DMS114 treated with DMSO at 0.1 percent for 48 hours (cell line): ENCODE data around the gene NOS1AP.

Experiments used
- DNase-seq: peaks from one replicate; lab custom pipeline; 2025; ENCODE audit not compliant: unreplicated experiment; lab: John Stamatoyannopoulos, UW

Gene NOS1AP

GRCh38 chr1:162285149-162285561 lies 215.7 kb downstream of the NOS1AP start:
- no peak for DNase-seq

- DNase-seq, result no peak
Measured at GRCh38 chr1:162291000-162291399, 221.5 kb downstream of the NOS1AP start.

- no peak for DNase-seq
Measured at GRCh38 chr1:162292422-162292849, 222.9 kb downstream of the NOS1AP start.

GRCh38 chr1:162293073-162293692 lies 223.7 kb downstream of the NOS1AP start:
- no peak for DNase-seq

- no peak for DNase-seq
Measured at GRCh38 chr1:162294015-162294414, 224.5 kb downstream of the NOS1AP start.

- no peak for DNase-seq
Measured at GRCh38 chr1:162297208-162297607, 227.7 kb downstream of the NOS1AP start.

GRCh38 chr1:162298266-162298665 lies 228.8 kb downstream of the NOS1AP start:
- DNase-seq, result no peak

GRCh38 chr1:162299018-162299417 lies 229.5 kb downstream of the NOS1AP start:
- no peak for DNase-seq

- no peak for DNase-seq
Measured at GRCh38 chr1:162300057-162300917, 230.8 kb downstream of the NOS1AP start.

GRCh38 chr1:162301696-162302095 lies 232.2 kb downstream of the NOS1AP start:
- DNase-seq, result no peak

GRCh38 chr1:162302306-162303003 lies 233.0 kb downstream of the NOS1AP start:
- no peak for DNase-seq

- DNase-seq, result no peak
Measured at GRCh38 chr1:162303004-162303344, 233.5 kb downstream of the NOS1AP start.

- no peak for DNase-seq
Measured at GRCh38 chr1:162304736-162305135, 235.2 kb downstream of the NOS1AP start.

GRCh38 chr1:162305969-162306368 lies 236.5 kb downstream of the NOS1AP start:
- no peak for DNase-seq

GRCh38 chr1:162310337-162310736 lies 240.8 kb downstream of the NOS1AP start:
- DNase-seq, result no peak

- DNase-seq, result no peak
Measured at GRCh38 chr1:162314206-162314605, 244.7 kb downstream of the NOS1AP start.

GRCh38 chr1:162315673-162316072 lies 246.2 kb downstream of the NOS1AP start:
- DNase-seq, result no peak

GRCh38 chr1:162316187-162316586 lies 246.7 kb downstream of the NOS1AP start:
- no peak for DNase-seq

- no peak for DNase-seq
Measured at GRCh38 chr1:162317621-162318020, 248.1 kb downstream of the NOS1AP start.

GRCh38 chr1:162319493-162320175 lies 250.1 kb downstream of the NOS1AP start:
- DNase-seq, result no peak

GRCh38 chr1:162321809-162322422 lies 252.4 kb downstream of the NOS1AP start:
- no peak for DNase-seq
